GM12801 (cell line): ENCODE data around the gene PLCG2.

Source experiments
- CTCF ChIP-seq: IDR thresholded peaks from one replicate; pipeline ENCODE4 v1.5.1; 2011; ENCODE audit warnings: control low read depth; ENCODE audit not compliant: insufficient read length; ENCODE audit errors: extremely low read depth

Gene PLCG2

GRCh38 chr16:81758376-81758775 is 20.7 kb upstream of the PLCG2 start:
- TF ChIP-seq CTCF, result no peak

- TF ChIP-seq CTCF, result no peak
Observed at GRCh38 chr16:81765111-81765919, 13.8 kb upstream of the PLCG2 start.

GRCh38 chr16:81765969-81766368 is 13.1 kb upstream of the PLCG2 start:
- TF ChIP-seq CTCF, result no peak

GRCh38 chr16:81767987-81768592 is 11.0 kb upstream of the PLCG2 start:
- no peak for TF ChIP-seq CTCF

- no peak for TF ChIP-seq CTCF
Observed at GRCh38 chr16:81770008-81770407, 9.1 kb upstream of the PLCG2 start.

- TF ChIP-seq CTCF, result no peak
Observed at GRCh38 chr16:81774348-81774747, 4.7 kb upstream of the PLCG2 start.

- TF ChIP-seq CTCF, result no peak
Observed at GRCh38 chr16:81775570-81775969, 3.5 kb upstream of the PLCG2 start.
